GM21526 (cell line): Measurements from ENCODE around the gene DMPK.
"Not testable (repeated sequence)": the region's sequence is repeated elsewhere in the genome, so short reads cannot be mapped to it uniquely, and the experiment has no call there.

Experiments used
- ATAC-seq: cut with Tn5 transposase; IDR thresholded peaks from one replicate; pipeline ENCODE4 v1.9.1; 2021; ENCODE audit warnings: moderate library complexity; ENCODE audit not compliant: unreplicated experiment, low FRiP score

Gene DMPK

DNA sequence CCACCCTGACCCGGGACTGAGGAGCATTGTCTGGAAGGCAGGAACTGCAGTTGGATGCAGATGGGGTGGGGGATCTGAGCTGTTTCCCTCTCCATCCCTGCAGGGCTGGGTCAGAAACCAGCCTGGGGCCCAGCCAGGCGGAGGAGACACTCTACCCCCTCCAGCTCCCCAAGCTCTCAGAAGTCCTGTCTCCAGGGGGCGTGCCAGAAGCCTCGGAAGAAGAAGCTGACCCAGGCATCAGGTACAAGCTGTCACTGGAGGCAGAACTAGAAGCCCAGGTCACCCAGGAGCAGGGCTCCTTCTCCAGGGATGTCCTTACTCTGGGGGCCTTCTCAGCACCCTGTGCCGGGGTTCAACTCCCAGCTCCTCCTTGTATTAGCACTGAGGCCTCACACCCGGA is 28.7 kb downstream of the DMPK start:
- no peak for ATAC-seq

DNA sequence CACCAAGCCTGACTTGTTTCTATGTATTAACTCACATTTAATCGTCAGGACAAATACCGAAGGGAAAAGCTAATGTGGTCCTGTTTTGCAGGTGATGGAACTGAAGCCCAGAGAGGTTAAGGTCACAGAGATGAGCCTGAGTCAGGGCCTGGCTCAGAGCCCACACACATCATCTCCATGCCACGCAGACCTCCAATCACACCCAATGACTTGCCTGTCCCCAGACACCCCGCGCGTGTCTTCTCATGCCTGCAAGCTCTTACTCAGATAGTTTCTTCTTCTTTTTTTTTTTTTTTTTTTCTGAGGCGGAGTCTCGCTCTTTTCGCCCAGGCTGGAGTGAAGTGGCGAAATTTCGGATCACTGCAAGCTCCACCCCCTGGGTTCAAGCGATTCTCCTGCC is 29.7 kb downstream of the DMPK start:
- ATAC-seq: no peak

DNA sequence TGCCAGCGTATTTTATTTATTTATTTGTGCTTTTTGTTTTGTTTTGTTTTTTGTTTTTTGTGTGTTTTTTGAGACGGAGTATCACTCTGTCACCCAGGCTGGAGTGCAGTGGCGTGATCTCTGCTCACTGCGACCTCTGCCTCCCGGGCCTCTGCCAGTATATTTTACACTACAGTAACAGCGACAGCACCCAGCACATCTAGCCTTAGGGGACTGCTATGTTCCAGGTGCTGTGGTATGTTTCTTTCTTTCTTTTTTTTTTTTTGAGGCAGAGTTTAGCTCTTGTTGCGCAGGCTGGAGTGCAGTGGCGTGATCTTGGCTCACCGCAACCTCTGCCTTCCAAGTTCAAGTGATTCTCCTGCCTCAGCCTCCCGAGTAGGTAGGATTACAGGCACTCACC is 30.8 kb downstream of the DMPK start:
- ATAC-seq: not testable (repeated sequence)

DNA sequence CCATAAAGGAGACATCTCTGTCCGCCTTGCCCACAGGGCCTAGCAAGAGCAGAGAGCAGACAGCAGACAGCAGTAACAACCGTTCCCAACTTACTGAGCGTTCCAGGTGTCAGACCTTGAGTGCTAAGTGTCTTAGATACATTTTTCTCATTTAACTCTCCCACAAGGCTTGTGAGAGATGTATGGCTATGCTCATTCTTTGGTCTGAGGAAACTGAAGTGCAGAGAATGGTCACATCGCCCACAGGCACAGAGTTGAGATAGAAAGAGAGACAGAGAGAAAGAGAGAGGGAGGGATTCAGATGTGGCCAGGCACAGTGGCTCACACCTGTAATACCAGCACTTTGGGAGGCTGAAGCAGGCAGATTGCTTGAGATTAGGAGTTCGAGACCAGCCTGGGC is 34.8 kb downstream of the DMPK start:
- ATAC-seq: no peak

DNA sequence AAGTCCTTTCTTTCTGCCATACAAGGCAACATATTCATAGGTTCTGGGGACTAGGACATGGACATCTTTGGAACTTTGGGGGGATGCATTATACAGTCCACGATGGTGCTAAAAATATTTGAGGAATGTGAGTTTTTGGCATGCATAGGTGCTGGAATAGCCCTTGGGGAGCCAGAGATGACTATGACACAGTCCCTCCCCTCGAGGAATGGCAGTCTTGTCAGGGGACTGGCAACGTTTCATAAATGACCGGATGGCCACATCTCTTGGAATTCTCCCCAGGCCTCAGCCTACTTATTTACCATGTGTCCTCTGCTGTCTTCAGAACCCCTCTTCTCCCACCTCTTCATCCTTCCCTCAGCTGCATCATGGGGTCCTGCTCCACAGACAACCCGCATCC is 35.4 kb downstream of the DMPK start:
- no peak for ATAC-seq

DNA sequence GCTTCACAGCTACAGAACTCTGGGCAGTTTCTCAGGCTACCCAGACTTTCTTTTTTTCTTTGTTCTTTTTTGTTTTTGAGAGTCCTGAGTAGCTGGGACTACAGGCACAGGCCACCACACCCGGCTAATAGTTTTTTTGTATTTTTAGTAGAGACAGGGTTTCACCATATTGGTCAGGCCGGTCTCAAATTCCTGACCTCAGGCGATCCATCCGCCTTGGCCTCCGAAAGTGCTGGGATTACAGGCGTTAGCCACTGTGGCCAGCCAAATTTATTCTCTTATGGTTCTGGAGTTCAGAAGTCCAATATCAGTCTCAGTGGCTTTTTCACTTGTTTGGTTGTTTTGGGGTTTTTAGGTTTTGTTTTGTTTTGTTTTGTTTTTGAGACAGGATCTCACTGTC is 36.7 kb downstream of the DMPK start:
- no peak for ATAC-seq

DNA sequence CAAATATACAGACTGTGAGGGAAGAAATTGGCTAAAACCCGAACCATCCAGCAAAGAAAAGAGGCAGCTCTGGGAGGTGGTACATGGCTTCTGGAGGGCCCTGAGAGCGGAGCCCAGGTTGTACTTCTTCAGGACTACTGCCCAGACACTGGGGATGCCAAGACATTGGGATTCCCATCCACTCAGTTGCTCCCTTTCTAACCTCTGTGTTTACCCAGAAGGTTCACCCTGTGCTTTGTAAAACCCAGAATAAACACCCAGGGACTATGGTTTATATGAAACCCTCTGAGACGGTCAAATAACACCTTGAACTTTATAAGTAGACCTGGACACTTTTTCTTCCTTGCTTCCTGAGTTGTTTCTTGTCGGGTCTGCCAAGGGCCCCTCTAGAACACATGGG is 39.3 kb downstream of the DMPK start:
- ATAC-seq: no peak

DNA sequence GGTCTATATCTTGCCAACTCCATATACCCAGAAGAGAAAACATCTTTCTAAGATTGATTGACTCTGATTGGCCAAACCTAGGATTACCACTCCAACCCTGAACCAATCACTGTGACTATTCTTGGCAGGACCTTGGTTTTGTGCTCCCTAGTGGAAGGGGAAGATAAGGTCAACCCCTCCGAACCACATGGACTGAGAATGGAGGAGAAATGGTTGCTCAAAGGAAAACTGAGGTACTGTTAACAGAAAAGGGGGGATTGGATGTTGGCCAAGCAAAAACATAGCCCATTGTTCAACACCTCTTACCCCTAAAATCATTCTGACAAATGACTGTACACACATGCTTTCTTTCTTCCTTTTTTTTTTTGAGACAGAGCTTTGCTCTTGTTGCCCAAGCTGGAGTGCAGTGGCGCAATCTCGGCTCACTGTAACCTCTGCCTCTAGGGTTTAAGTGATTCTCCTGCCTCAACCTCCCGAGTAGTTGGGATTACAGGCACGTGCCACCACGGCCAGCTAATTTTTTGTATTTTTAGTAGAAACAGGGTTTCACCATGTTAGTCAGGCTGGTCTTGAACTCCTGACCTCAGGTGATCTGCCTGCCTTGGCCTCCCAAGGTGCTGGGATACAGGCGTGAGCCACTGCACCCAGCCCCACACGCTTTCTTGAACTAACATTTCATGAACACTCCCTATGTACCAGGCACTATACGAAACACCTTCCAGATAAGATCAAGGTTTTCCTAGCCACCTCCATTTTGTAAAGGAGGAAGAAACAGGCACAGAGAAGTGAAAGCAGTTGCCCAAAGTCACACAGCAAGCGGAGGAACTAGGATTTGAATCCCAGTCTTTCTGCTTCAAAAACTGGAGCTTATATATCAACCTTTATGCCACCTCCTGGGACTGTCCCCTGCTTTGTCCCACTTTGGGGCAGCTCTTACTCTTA is 42.5 kb downstream of the DMPK start:
- no peak for ATAC-seq

DNA sequence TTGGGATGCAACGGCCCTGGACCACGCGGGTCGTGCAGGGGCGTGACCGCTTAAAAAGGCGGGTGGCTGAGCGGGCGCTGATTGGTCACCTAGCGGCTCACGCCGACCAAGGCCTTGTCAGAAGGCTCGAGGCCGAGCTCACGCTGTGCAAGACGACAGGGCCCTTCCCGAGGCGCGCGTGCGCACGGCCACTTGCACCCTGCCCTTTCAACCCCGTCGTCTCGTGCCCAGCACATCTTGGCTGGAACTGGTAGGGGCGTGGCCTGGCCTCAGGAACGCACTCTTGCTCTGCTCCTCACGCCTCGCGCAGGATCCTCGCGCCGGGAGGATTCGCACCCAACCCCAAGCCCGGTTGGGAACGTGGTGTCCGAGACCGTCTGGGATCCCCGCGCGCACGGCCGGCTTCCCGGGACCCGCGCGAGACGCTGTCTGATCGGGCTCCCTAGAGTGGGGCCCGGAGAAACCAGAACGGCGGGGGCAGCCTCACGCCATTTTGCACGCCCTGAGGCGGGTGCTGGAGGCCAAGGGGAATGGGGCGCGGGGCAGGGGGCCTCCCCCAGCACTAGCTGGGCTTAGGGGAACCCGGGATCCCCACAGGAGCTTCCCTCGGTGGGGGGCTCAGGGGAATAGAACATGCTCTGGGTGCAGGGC is 49.0 kb downstream of the DMPK start, which contains the start of gene MEIOSIN:
MEIOSIN (plus strand) TSS at position 280 of the 651 bp plus-strand sequence. CDS start 1,938 bp downstream, outside the sequence.
- no peak for ATAC-seq

DNA sequence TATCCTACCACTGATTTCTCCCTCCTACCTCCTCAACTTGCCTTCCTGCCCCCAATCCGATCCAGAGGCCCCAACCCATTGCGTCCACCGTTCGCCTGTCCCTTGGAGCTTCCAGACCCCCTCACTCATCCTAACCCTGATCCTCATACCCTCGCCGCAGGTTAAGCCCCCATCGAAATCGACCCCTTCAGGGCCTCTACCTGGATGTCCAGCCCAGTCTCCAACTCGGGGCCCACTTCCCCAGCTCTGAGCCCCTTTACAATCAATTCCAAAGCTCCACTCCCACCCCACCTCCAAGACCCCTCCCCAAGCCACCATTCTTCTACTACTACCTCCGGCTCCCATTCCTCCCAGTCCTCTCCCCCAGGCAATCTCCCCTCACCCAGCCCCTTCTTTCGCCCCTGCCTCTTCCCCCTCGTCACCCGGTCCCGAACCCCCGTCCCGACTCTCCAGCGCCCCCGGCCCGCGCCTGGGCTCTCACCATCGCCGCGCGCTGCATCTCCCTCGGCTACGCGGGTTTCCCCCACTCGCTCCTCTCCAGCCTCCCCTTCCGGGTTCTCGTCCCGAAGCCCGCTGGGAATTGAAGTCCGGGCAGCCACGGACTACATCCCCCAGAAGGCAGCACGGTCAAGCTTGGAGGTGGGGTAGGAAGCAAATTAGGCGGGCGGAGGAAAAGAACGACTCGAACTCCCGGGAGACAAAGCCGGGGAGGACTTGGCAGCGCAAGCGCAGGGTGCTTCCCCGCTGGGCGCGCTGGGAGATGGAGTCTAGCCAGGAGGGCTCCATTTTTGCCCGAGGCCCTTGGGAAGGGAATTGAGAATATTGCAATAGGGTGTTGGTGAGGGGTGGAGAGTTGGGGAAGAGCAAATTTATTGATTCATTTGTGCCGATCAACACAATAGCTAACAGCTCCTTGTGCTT is 51.7 kb downstream of the DMPK start, which contains the start of gene FBXO46:
FBXO46 (minus strand) TSS at position 529 of the 921 bp plus-strand sequence. CDS start 17,401 bp downstream, outside the sequence.
- ATAC-seq: peak; percentile 67

DNA sequence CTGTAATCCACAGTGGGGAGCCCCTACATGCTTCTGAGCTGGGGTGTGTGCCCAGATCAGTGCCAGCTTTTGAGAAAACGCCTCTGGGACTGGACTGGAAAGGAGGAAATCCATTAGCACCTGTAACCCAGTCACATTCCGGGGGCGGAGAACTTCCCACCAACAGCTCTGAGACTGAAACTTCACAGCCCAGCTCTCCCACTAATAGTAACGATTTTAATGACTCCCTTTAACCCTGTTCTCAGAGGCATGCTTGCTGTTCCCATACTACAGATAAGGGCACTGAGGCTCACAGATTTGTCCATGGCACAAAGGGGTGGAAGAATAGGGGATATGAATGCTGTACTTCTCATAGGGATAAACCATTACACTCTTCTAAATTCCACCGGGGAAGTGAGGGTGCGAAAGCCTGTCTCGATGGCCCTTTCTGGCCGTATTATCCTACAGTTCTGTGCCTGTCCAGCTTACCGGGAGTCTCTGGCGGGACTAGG is 52.4 kb downstream of the DMPK start:
- ATAC-seq: no peak

DNA sequence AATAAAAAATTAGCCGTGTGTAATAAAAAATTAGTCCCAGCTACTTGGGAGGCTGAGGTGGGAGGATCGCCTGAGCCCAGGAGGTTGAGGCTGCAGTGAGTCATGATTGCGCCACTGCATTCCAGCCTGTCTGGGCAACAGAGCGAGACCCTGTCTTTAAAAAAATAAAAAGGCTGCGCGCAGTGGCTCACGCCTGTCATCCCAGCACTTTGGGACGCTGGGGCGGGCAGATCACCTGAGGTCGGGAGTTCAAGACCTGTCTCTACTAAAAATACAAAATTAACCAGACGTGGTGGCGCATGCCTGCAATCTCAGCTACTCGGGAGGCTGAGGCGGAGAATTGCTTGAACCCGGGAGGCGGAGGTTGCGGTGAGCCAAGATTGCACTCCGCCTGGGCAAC is 53.6 kb downstream of the DMPK start:
- ATAC-seq: not testable (repeated sequence)

DNA sequence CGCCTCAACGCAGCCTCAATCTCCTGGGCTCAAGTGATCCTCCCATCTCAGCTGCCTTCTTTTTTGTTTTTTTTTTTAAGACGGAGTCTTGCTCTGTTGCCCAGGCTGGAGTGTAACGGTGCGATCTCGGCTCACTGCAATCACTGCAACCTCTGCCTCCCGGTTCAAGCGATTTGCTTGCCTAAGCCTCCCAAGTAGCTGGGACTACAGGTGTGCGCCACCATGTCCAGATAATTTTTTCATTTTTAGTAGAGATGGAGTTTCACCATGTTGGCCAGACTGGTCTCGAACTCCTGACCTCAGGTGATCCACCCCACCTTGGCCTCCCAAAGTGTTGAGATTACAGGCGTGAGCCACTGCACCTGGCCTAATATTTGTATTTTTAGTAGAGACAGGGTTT is 62.2 kb downstream of the DMPK start:
- ATAC-seq: not testable (repeated sequence)
